Adrenal gland (tissue), 12 donors: ENCODE data around the gene HOXA9. TPM values are rescaled to one million over a fixed set of nuclear protein-coding genes. Genes with fewer than 3 reads are reported as not detected.

ENCODE experiments used
- DNase-seq, 7 donors: peaks; one replicate each; pipeline ENCODE4 v3.0.0-alpha.2; 2019 to 2020
- H3K27ac ChIP-seq, 5 donors: fragments of 200-600 bp; sonication (generic) in 4 of 5; 1 replicate in 3 of 5; 2 replicates in 2 of 5; pipeline versions ENCODE4 v1.5.1 to v1.8.0; 2016 to 2020; ENCODE audit warnings: mild to moderate bottlenecking in 1 of 5
- H3K27me3 ChIP-seq: fragments of 200-600 bp; 2 replicates; pipeline ENCODE4 v1.8.0; 2021
- H3K36me3 ChIP-seq, 2 donors: fragments of 200-600 bp; replicated peaks in 1 of 2; 1 replicate in 1 of 2; 2 replicates in 1 of 2; pipeline versions ENCODE4 v1.5.1 to v1.8.0; 2018 to 2022
- H3K4me1 ChIP-seq, 2 donors: fragments of 200-600 bp; replicated peaks in 1 of 2; 1 replicate in 1 of 2; 2 replicates in 1 of 2; pipeline versions ENCODE4 v1.5.1 to v1.8.0; 2018 to 2021
- H3K4me3 ChIP-seq, 4 donors: fragments of 200-600 bp; sonication (generic) in 3 of 4; one replicate each; pipeline ENCODE4 v1.5.1; 2016 to 2018
- H3K9me3 ChIP-seq, 3 donors: fragments of 200-600 bp; sonication (generic) in 1 of 3; replicated peaks in 1 of 3; 1 replicate in 2 of 3; 2 replicates in 1 of 3; pipeline versions ENCODE4 v1.5.1 to v1.8.0; 2016 to 2021
- CTCF ChIP-seq, 6 experiments: fragments of 450-650 bp in 4 of 6; fragments of 200-600 bp in 2 of 6; sonication (generic) in 1 of 6; IDR thresholded peaks; 1 replicate in 5 of 6; 2 replicates in 1 of 6; pipeline versions ENCODE4 v1.5.1 to v1.8.0; 2016 to 2021; ENCODE audit warnings: antibody characterized with exemption in 6 of 6, mild to moderate bottlenecking in 2 of 6, moderate library complexity in 1 of 6
- POLR2A ChIP-seq, 2 donors: fragments of 450-650 bp; IDR thresholded peaks; one replicate each; pipeline ENCODE4 v1.6.1; 2017; ENCODE audit warnings: antibody characterized with exemption in 2 of 2, mild to moderate bottlenecking in 2 of 2, moderate library complexity in 1 of 2
- WGBS, 4 donors: extraction: QIAGEN DNeasy Blood & Tissue Kit in 2 of 4; methylation state at CpG; one replicate each; pipeline versions ENCODE4 v1.1.5 to v1.1.7; 2013 to 2017; 5-methylcytosine and 5-hydroxymethylcytosine counted together
- intact Hi-C, 2 donors: fragments of 100-400 bp; cut with DNase I; formaldehyde crosslinking; loops; one replicate each; pipeline versions ENCODE4 v1.14.1 to v1.15.0; 2022 to 2023
- polyA plus RNA-seq, 3 donors: library from polyadenylated mRNA; stranded (reverse); fragments of 200-250 nt in 2 of 3; fragments of 350-450 nt in 1 of 3; fragmentation: Illumina TruSeq in 1 of 3; extraction: RNeasy Lipid Tissue Mini Kit (QIAGEN cat#74804) in 1 of 3; gene quantifications; one replicate each; pipeline ENCODE4 v1.2.3, GENCODE V29; 2013 to 2014
- total RNA-seq, 9 donors: library from RNA; depleted of rRNA in 4 of 9; stranded (reverse); fragments of >200 nt in 4 of 9; fragments of 120-200 nt in 1 of 9; fragmentation: NEBNext Ultra II Directional in 1 of 9; extraction: Animal tissue kit (Norgen Biotek cat#: 25700) in 1 of 9; gene quantifications; one replicate each; pipeline versions ENCODE4 v1.1.0 to v1.2.4, GENCODE V29; 2013 to 2023
- donor health status: healthy with polysubstance abuse.
- donor health status: Bipolar disorder and iron deficiency.
- donor health status: DM: yes; HTN: yes; CAD: no.
- donor health status: DM: no; HTN: no; CAD: no.
- donor health status: DM: no; HTN: no; CAD: no.
- donor health status: DM: yes; HTN: yes; CAD: no.

The HOXA9 gene
- total and polyA plus RNA-seq, 12 donors: 2.6 to 26.7 (median 11.7) TPM

- peak; percentile 58 to 69 for TF ChIP-seq POLR2A (IDR thresholded peaks at IDR 0.05)
- peak in 1 of 6 experiments; percentile 4 for TF ChIP-seq CTCF (IDR thresholded peaks at IDR 0.05)
- H3K27ac ChIP-seq: peak within 1 kb of the TSS; percentile 60 to 98 (median 87)
Observed at GRCh38 chr7:27130540-27131389, 34.6 kb downstream of the HOXA9 start, which contains the start of gene HOXA4. Gene HOXA4, minus strand, starts transcription at chr7:27130757. Its CDS starts 24 bp downstream, at chr7:27130733.

GRCh38 chr7:27129729-27130539, 35.4 kb downstream of the HOXA9 start:
- peak in 4 of 7 donors; percentile 41 to 62 (median 62) for DNase-seq
- H3K36me3 ChIP-seq: no peaks in the 10 kb centered on the region
- no peaks in the 10 kb centered on the region for H3K9me3 ChIP-seq
- TF ChIP-seq POLR2A (IDR thresholded peaks at IDR 0.05) (peak; percentile 12 to 45), CTCF (IDR thresholded peaks at IDR 0.05) (peak in 3 of 6 experiments; percentile 13 to 51 (median 37))
- peak overlapping the region; percentile 60 to 98 (median 87) for H3K27ac ChIP-seq
- peaks cover 8 to 56% of the 10 kb centered on the region in 2 donors for H3K4me1 ChIP-seq
- H3K4me3 ChIP-seq: peak overlapping the region in 3 of 4 donors; percentile 28 to 91 (median 50)
- no peaks in the 10 kb centered on the region for H3K27me3 ChIP-seq
- 13 to 26% (median 20%) methylated on average over 11 to 72 of the region's 72 CpGs for WGBS, 4 donors
- intact Hi-C loops: no loop called here

More at GRCh38 chr7:27130540-27131389, 34.6 kb downstream of the HOXA9 start, which contains the start of gene HOXA4:
- Histone ChIP-seq H3K4me1 (peaks cover 8 to 54% of the 10 kb centered on the region in 2 donors), H3K27me3 (no peaks in the 10 kb centered on the region), H3K9me3 (no peaks in the 10 kb centered on the region), H3K36me3 (no peaks in the 10 kb centered on the region), H3K4me3 (peak within 1 kb of the TSS; percentile 1 to 96 (median 60))
- DNase-seq: peak; percentile 95 to 97 (median 96)
- intact Hi-C loops: no loop called here
- WGBS, 4 donors: 3 to 9% (median 7%) methylated on average over 14 to 67 of the region's 67 CpGs

- H3K27me3 ChIP-seq: no peaks in the 10 kb centered on the region
- TF ChIP-seq CTCF (IDR thresholded peaks at IDR 0.05): no peak
- no peak for TF ChIP-seq POLR2A (IDR thresholded peaks at IDR 0.05)
- peak overlapping the region in 2 of 4 donors; percentile 28 to 91 for H3K4me3 ChIP-seq
- peak in 1 of 7 donors; percentile 54 for DNase-seq
- intact Hi-C loops: no loop called here
- H3K36me3 ChIP-seq: no peaks in the 10 kb centered on the region
- no peaks in the 10 kb centered on the region for H3K9me3 ChIP-seq
- 68 to 79% (median 74%) methylated on average over 28 of the region's 28 CpGs for whole genome bisulfite sequencing, 4 donors
- peaks cover 8 to 54% of the 10 kb centered on the region in 2 donors for H3K4me1 ChIP-seq
- peak overlapping the region in 2 of 5 donors; percentile 93 to 98 for H3K27ac ChIP-seq
Observed at GRCh38 chr7:27128776-27129728, 36.3 kb downstream of the HOXA9 start.
